HL-60/S4 treated with retinoic acid at 250 ng/mL for 4 days and 3 days (cell line): ENCODE measurements around the gene LCTL.

Source experiments
- in situ Hi-C: fragments of 300-500 bp; cut with MboI; formaldehyde crosslinking; loops from 2 replicates; pipeline ENCODE4 v1.7.0; 2022; ENCODE audit warnings: low sequenced_read_pairs

Gene LCTL

DNA sequence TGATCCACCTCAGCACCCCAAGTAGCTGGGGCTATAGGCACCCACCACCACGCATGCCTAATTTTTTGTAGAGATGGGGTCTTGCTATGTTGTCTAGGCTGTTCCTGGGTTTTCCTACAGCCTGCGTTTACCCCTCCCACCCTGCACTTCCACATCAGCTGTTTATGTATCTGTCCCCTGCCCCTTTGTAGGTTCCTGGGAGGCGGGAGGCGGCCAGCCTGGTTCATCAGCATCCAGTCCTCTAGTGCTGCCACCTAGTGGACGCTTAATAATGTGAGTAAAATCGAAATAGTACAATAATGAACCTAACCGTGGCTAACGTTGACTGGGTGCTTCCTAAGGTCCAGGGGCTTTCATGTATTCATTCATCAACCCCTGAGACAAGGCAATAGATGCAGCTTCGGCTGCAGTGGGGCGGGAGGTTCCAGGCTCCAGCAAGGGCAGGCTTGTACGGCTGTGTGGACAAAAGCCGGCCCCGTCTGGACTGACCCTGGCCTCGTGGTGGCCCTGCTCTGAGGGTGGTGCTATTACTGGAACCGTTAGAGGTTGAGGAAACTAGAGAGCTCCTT, 1.2 kb upstream of the LCTL start:
- in situ Hi-C loops: no loop called here

DNA sequence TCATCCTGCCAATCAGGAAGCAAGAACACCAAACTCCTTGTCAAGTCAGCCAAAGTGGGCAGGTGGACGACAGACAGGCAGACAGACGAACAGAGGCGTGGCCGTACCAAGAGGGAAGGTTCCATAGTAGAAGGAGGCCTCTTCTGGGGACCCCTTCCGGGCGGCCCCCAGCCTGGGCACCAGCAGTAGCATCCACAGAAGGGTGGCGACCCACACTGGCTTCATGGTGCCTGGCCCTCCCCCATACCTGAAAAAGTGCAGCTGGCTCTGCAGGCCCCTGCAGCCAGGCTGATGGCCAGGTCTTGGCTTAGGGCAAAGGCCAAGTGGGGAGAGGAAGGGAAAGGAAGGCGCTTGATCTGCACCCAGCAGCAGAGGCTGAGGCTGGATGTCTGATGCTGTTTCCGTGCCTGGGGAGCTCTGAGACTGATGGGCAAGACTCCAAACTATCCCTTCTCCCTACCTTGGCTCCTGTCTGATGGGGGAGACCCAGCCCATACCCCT, 607 bp downstream of the LCTL start:
- in situ Hi-C loops: no loop called here

DNA sequence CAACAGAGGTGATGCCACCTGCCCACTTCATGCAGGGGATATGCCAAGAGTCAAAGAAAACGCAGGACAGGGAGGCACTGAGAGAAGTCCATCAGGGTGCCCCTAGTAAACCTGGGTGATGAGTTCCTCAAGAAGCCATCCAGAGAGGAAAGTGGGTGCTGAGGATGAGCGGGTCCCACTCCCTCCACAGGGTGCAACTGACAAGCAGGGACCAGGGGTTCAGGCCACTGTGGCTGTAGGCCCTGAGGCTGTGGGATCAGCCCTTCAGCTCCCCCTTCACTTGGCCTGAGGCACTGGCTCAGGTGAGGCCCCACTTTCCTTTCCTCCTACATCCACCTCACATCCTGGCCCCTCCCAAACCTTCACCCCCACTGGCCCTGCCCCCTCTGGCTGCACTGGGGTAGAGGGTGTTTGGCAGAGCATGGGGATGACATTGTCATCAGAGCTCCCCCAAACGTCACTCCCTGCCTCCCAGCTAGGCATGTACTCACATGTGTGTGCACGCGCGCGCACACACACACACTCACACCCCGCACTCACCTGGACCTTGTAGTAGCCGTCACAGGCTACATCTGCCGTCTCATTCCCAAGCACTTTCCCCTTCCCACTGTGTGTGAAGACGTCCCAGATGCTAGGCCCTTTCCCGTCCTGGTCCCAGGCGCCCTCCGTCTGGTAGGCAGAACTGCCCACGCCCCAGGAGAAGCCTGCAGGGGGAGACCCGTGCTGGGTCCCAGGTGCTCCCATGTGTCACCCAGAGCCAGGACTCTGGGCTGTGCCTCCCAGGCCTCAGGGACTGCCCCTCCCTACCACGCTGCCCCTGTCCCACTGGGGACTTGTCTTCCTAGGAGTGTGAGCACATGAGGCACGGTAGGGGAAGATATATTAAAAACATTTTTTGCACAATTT, 1.4 kb downstream of the LCTL start:
- in situ Hi-C loops: no loop called here

DNA sequence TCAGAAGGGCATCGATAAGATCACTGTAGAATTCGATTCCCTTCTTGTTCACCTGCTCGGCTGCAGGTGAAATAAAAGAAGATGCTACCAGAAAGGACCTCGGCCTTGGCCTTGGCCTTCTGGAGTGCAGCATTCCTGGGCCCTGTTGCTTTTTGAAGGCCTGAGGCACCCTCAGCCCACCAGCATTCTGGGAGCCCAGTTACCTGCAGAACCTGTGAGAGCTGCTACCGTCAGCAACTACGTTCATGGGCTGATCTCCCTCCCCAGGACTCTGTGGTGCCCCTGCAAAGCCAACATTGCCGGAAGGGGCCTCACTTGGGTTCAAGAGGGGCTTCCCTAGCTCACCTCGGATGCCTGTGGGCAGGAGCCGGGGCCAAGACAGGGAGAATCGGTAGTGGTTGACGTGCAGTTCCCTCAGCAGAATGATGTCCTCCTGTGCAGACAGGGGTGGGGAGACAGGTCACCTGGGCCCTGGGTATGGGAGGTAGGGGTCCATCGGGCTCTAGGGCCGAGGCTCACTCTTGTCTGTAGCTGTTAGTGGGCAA, 2.2 kb downstream of the LCTL start:
- in situ Hi-C loops: no loop called here

DNA sequence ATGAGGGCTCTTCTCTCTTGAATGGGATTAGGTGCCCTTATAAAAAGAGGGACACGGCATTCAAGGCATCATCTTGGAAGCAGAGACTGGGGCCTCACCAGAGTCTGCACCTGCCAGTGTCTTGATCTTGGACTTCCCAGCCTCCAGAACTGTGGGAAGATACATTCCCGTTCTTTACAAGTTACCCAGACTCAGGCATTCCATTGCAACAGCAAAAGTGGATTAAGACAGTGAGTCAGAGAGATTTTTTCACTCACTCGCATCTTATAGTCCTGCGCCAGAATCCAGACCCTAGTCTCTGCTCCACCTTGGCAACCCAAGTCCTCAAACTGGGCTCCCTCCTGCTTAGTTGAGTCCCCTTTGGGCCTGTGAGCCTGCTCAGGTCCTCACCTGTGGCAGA, 2.7 kb downstream of the LCTL start:
- in situ Hi-C loops: no loop called here

DNA sequence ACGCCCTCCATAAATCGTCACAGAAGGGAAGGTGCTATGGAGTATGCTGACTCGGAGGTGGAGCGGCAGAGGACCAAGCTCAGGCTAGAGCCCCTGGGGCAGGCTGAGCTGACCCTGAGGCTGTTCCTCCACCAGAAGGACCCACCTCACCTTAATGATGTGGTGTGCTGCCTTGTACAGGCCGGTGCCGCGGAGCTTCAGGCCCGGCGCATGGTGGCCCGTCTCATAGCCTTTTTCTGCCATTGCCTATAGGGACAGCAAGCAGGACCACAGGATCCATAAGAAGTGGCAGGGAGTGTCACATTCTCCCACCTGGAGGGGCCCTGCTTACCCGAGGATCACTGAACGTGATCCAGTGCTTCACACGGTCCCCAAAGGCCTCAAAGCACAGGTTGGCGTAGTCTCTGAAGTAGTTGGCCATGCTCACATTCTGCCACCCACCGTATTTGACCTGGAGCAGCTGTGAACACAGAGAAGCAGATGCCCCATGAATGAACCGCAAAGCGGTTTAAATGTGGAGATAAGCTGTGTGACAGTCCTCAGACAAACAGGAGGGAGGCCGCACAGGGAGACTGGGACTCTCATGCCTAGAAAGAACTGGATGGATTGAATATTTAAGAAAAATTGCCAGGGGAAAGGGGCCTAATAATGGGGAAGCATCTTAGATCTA, 4.8 kb downstream of the LCTL start:
- in situ Hi-C loops: no loop called here

DNA sequence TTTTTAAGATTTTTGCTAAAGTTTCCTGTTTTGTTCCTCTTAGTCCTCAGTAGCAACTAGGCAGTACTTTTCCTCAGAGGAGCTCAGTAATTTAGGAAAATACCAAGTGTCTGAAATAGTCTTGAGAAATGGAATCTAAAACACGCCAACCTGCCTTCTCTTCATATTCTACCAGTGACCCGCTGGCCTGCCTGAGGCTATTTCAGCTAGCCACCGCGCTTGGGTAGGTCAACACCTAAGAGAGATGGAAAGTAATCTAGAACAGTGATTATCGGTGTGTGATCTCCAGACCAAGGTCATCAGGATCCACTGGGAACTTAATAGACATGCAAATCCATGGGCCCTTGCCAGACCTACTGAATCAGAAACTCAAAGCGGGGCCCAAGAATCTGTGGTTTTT, 7.5 kb downstream of the LCTL start:
- in situ Hi-C loops: no loop called here

DNA sequence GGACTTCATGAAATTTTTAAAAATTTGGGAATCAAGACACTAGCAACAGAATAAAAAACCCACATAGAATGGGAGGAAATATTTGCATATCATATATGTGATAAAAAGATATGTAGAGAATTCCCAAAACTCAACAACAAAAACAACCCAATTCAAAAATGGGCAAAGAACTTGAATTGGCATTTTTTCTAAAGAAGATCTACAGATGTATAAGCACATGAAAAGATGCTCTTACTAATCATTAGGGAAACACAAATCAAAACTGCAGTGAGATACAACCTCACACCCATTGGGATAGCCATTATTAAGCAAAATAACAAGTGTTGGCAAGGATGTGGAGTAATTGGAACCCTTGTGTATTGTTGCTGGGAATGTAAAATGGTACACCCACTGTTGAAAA, 10.1 kb downstream of the LCTL start:
- in situ Hi-C loops: no loop called here

DNA sequence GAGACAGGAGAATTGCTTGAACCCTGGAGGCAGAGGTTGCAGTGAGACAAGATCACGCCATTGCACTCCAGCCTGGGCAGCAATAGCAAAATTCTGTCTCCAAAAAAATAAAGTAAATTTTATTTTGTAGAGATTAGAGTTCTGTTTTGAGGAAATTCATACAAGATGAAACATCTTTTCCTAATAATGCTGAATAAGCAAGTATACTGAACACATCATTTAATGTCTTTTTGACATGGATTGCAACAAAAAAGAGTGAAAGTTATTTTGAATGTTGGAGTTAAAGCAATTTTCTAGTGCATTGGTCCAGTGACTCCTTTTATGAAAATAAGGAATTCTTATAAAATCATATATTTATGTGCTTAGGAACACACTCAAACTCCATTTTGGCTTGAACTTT, 20.5 kb downstream of the LCTL start:
- in situ Hi-C loops: no loop called here

DNA sequence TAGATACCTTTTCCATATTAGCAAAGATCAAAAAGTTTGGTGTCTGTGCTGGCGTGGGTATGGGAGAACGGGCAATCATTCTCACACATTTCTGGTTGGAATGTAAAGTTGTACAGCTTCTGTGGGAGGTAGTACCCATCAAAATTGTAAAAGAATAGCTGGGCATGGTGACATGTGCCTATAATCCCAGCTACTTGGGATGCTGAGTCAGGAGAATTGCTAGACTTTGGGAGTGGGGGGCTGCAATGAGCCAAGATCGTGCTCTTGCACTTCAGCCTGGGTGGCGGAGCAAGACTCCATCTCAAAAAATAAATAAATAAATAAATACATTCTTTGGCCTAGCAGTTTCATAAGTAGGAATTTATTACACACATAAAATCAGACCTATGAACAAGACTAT, 22.9 kb downstream of the LCTL start:
- in situ Hi-C loops: no loop called here

DNA sequence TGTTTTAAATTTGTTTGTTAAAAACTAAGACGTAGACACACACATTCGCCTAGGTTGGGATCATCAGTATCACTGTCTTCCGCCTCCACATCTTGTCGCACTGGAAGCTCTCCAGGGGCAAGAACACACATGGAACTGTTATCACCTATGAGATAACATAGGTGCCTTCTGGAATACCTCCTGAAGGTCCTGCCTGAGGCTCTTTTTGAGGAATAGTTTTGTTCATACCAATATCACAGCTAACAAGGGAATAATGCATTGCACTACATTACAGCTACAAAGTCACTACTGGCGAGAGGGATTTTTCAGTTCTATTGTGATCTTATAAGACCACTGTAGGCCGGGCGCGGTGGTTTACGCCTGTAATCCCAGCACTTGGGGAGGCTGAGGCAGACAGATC, 30.7 kb downstream of the LCTL start:
- in situ Hi-C loops: no loop called here

DNA sequence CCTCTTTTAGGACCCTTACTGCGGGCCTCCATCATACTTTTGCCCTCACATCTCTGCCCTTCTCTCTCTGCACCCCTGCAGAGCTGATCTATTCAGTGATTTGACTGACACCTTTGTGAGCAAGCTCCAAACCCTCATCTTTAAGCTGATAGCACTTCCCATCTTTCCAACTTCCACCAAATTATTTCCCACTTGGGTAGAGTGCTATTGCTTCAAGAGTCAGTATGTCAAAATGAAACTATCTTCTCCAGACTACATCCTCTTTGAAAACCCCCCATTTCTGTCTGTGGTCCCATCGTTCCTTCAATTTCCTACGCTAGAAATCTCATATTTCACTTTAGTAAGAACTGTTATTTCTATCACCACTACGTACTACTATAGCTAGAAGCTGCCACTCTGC, 41.0 kb downstream of the LCTL start:
- in situ Hi-C loops: no loop called here

DNA sequence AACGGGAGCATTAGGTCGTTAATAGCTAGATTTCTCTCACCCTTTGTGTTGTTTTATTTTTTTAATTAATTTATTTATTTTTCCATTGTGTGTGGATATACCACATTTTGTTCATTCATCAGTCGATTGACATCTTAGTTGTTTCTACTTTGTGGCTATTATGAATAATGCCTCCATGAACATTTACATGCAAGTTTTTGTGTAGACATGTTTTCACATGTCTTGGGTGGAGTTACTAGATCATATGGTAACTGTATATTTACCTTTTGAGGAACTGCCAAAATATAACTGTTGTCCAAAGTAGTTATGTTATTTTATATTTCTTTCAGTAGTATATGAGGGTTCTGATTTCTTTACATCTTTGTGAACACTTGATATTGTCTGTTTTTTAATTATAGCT, 41.9 kb downstream of the LCTL start:
- in situ Hi-C loops: no loop called here

DNA sequence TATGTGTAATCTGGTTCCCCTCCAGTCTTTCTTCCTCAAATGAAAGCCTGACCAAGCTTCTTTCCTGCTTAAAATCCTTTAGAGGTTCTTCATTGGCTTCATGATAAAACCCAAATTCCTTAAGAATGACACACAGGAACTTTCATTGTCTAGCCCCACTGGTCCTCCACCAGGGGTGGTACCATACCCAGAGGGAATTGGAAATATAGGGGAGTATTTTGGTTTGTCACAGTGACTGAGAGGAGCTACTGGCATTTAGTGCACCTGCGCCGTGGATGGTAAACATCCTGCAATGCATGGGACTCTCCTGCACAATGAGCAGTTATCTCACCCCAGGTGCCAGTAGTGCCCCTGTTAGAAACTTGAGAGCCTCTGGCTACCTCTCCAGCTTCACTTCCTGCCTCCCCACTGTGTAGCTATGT, 49.9 kb downstream of the LCTL start:
- in situ Hi-C loops: no loop called here

DNA sequence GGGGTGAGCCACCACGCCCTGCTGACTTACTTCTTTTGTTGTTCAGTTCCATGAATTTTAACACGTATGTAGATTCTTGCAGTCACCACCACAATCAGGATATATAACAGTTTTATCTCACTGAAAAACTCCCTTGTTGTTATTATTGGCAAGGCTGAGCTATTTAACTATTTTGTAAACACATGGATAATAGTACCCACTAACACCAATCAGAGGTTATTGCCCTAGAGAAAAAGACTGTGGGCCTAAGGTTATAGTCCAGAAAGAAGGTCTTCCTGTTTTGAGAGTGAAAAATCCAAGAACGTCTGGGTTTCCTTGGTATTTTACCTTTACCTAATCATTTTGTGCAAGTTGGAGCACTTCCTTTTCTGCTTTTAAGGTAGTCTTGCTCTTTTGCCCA, 51.2 kb downstream of the LCTL start:
- in situ Hi-C loops: no loop called here

DNA sequence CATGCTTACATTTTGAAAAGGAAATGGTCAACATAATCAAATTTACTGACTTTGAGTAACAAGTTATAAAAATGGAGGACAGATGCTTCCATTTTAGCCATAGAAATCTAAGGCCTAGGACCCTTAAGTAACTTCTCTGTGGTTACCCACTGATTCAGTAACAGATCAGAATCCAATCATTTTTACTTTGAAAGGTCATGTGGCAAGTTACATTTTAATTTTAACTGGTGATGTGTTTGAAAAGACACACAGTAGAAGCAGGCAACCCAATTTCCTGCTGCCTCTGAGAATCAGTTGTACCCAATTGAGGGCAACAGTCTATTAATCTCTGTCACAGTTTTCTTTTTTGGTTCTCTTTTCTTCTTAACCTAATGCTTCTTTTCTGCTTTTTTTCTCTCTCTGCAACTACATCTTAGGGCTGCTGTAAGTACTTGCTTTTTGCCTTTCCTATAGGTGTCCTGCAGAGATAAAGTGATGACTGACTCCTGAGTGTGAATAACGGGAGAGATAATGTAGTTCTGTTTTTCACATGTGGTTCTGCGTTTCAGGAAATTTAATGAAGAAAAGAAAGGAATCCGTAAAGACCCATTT, 57.4 kb downstream of the LCTL start:
- in situ Hi-C loops: no loop called here

DNA sequence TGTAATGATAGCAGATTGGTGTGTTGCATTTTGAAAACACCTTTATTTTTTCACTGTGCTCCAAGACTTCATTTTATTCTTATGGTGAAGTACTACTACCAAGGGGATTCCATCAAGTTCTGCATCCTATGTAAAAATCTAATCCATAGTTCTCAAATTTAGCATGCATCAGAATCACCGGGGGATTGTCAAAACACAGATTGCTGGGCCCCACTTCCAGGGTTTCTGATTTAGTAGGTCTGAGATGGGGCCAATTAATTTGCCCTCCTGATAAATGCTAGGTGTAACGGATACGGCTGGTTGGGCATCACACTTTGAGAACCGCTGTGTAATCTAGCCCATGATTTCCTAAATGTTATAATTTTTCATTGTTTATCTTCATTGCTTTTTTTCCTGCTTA, 60.0 kb downstream of the LCTL start:
- in situ Hi-C loops: no loop called here

DNA sequence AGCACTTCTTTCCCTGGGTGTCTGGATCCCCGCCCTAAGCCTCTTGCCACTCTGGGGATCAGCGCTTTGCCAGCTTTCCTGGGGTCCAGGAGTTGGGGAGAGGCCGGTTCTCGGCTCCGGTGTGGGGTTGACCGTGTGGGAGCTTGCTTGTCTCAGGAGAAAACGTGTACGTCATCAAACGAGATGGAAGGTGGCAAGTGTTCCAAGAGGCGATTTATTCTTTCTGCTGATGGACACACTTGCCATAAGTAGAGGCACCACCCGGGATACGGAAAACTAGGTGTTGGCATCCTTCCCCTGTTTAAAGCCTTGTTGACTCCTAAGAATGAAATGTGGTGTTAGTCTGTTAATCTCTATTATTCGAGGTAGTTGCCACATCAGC, 60.4 kb downstream of the LCTL start:
- in situ Hi-C loops: no loop called here

DNA sequence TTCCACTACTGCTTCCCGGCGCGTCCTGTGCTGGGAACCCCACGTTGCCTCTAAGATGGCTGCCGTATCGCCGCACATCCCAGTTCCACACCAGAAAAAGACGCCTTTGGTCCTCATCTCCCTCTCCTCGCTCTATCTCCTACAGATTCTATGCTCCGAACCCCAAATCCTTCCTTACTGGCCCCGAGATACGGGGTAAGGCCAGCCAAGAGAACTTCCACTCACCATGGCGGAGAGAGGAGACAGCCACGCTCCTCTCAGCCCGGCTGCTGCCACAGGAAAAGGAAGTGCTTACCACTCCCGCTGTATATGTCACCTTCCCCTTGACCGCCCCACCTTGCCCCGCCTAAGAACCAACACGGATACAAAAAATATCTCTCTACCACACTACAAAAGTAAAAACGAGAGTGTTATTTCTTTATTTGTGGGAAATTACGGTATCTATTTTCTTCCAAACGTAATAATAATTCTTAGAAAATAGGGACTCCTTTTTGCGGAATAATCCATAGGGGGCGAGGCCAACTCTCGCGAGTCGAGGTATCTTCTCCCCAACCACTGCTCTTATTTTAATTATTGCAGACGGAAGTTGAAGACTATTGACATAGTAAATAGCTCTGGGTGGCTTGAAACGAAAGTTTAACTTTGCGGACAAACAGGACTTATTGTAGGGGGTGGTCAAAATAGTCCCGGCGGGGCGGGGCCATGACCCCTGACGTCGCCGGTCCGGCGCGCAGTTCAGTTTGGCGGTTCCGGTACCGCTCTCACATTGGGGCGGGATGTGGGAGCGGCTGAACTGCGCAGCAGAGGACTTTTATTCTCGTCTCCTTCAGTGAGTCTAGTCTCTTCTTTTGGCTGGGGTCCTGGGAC, 61.0 kb downstream of the LCTL start, which contains the start of the genes RPL4 and ZWILCH:
RPL4 (minus strand) TSS at position 293 of the 867 bp plus-strand sequence; CDS start at position 228, 65 bp downstream.
ZWILCH (plus strand) TSS at position 764 of the 867 bp plus-strand sequence; CDS start at position 777, 13 bp downstream.
- in situ Hi-C loops: no loop called here
